Measurements from ENCODE around the gene CRX. TPM values are rescaled to one million over a fixed set of nuclear protein-coding genes. Genes with fewer than 3 reads are reported as not detected.

CRX gene
- polyA plus RNA-seq, 1 of the 3 experiments (the other 2 are of a cell fraction) = not detected

DNA sequence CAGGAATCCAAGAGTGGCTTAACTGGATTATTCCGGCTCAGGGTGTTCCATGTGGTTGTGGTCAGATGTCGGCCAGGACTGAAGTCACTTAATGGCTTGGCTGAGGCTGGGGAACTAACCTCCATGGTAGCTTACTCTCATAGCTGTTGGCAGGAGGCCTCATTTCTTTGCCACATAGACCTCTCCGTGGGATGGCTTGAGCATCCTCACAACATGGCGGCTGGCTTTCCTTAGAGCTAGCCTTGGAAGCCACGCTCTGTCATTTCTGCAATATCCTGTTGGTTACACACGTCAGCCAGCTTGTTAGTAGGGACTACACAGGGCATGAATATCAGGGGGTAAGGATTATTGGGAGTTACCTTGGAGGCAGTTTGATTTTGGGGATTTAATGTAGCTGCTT is 5.1 kb downstream of the CRX start:
- H3K9me3 ChIP-seq = no peaks in the 10 kb centered on the region
- no peak overlapping the region for H3K4me3 ChIP-seq (ENCODE audit: low read depth in 2 of 2, low read length in 1 of 2)
- no peak overlapping the region for H2AFZ ChIP-seq (ENCODE audit: low read depth)
- H3K9ac ChIP-seq = no peak overlapping the region
- H3K4me2 ChIP-seq = no peak overlapping the region
- CTCF ChIA-PET = interaction anchor here (1.0 to 1.8 kb wide), 2 partner anchors 36 to 42 kb away, joined by 3 to 7 read pairs; no protein-coding TSS in a partner anchor
- DNase-seq = no peak
- H3K27me3 ChIP-seq (ENCODE audit: insufficient read depth) = peaks cover 28% of the 10 kb centered on the region; the same call in 1 of the 2 replicates
- 47% methylated on average over 6 of the region's 6 CpGs for WGBS (ENCODE audit: low lambda C conversion rate)
- H3K4me1 ChIP-seq (ENCODE audit: control insufficient read depth in 1 of 2, insufficient read depth in 2 of 2, low read depth in 1 of 2, low read length in 1 of 2) = no peaks in the 10 kb centered on the region
- POLR2A ChIA-PET = no interaction called here
- H3K36me3 ChIP-seq (replicated peaks in 1 of 2; ENCODE audit: control insufficient read depth in 1 of 2, insufficient read depth in 2 of 2, low read length in 1 of 2) = no peaks in the 10 kb centered on the region
- H4K20me1 ChIP-seq (ENCODE audit: insufficient read depth) = no peaks in the 10 kb centered on the region
- no peaks in the 10 kb centered on the region for H3K79me2 ChIP-seq (ENCODE audit: insufficient read depth)
- no peak for TF ChIP-seq RFX5 (IDR thresholded peaks at IDR 0.05; ENCODE audit: low read length)
- no peak for TF ChIP-seq JUND (IDR thresholded peaks at IDR 0.05)
- TF ChIP-seq NFIC (IDR thresholded peaks at IDR 0.05; ENCODE audit: borderline replicate concordance) = no peak
- no peak for TF ChIP-seq EZH2phosphoT487 (IDR thresholded peaks at IDR 0.05; ENCODE audit: borderline replicate concordance, low read depth)
- TF ChIP-seq, protein P1, sequence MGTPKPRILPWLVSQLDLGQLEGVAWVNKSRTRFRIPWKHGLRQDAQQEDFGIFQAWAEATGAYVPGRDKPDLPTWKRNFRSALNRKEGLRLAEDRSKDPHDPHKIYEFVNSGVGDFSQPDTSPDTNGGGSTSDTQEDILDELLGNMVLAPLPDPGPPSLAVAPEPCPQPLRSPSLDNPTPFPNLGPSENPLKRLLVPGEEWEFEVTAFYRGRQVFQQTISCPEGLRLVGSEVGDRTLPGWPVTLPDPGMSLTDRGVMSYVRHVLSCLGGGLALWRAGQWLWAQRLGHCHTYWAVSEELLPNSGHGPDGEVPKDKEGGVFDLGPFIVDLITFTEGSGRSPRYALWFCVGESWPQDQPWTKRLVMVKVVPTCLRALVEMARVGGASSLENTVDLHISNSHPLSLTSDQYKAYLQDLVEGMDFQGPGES (IDR thresholded peaks at IDR 0.05; ENCODE audit: low read depth, low read length) = no peak
- no peak for TF ChIP-seq RAD21 (IDR thresholded peaks at IDR 0.05; ENCODE audit: low read length)
- no peak for TF ChIP-seq ELF1 (IDR thresholded peaks at IDR 0.05)
- TF ChIP-seq CTCF (IDR thresholded peaks at IDR 0.05) = no peak
- TF ChIP-seq, protein P2, sequence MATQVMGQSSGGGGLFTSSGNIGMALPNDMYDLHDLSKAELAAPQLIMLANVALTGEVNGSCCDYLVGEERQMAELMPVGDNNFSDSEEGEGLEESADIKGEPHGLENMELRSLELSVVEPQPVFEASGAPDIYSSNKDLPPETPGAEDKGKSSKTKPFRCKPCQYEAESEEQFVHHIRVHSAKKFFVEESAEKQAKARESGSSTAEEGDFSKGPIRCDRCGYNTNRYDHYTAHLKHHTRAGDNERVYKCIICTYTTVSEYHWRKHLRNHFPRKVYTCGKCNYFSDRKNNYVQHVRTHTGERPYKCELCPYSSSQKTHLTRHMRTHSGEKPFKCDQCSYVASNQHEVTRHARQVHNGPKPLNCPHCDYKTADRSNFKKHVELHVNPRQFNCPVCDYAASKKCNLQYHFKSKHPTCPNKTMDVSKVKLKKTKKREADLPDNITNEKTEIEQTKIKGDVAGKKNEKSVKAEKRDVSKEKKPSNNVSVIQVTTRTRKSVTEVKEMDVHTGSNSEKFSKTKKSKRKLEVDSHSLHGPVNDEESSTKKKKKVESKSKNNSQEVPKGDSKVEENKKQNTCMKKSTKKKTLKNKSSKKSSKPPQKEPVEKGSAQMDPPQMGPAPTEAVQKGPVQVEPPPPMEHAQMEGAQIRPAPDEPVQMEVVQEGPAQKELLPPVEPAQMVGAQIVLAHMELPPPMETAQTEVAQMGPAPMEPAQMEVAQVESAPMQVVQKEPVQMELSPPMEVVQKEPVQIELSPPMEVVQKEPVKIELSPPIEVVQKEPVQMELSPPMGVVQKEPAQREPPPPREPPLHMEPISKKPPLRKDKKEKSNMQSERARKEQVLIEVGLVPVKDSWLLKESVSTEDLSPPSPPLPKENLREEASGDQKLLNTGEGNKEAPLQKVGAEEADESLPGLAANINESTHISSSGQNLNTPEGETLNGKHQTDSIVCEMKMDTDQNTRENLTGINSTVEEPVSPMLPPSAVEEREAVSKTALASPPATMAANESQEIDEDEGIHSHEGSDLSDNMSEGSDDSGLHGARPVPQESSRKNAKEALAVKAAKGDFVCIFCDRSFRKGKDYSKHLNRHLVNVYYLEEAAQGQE (IDR thresholded peaks at IDR 0.05; ENCODE audit: low read depth, low read length) = no peak
- no peak for TF ChIP-seq PBX3 (IDR thresholded peaks at IDR 0.05)
- TF ChIP-seq POLR2AphosphoS5 (IDR thresholded peaks at IDR 0.05; ENCODE audit: low read depth, low read length) = no peak
- no peak for TF ChIP-seq FOXJ3 (CRISPR knock-in tag; IDR thresholded peaks at IDR 0.05)
- no peak for TF ChIP-seq RCOR1 (IDR thresholded peaks at IDR 0.05; ENCODE audit: low read length)
- no peak for TF ChIP-seq ZBTB33 (IDR thresholded peaks at IDR 0.05; ENCODE audit: borderline replicate concordance, low read depth)
- no peak for TF ChIP-seq EP300 (IDR thresholded peaks at IDR 0.05; ENCODE audit: borderline replicate concordance in 1 of 2, low read depth in 1 of 2, low read length in 1 of 2)
- no peak for TF ChIP-seq CHD2 (IDR thresholded peaks at IDR 0.05; ENCODE audit: low read length, partially characterized antibody)
- no peak for TF ChIP-seq TAF1 (IDR thresholded peaks at IDR 0.05; ENCODE audit: borderline replicate concordance, low read depth, low read length)
- no peaks in the 10 kb centered on the region for H3F3A ChIP-seq (replicated peaks; ENCODE audit: insufficient read depth)
- no peaks in the 10 kb centered on the region for H3K9me2 ChIP-seq
- no peak overlapping the region for H3K27ac ChIP-seq (ENCODE audit: low read depth in 2 of 2, low read length in 1 of 2)

All from SK-N-SH (cell line).